ENCODE measurements around the gene SEC24B. TPM values are rescaled to one million over a fixed set of nuclear protein-coding genes. Genes with fewer than 3 reads are reported as not detected.
"Not testable (repeated sequence)": the region's sequence is repeated elsewhere in the genome, so short reads cannot be mapped to it uniquely, and the experiment has no call there.

The SEC24B gene
- total RNA-seq, 1 experiment from 2014 or later: 17.6 TPM

DNA sequence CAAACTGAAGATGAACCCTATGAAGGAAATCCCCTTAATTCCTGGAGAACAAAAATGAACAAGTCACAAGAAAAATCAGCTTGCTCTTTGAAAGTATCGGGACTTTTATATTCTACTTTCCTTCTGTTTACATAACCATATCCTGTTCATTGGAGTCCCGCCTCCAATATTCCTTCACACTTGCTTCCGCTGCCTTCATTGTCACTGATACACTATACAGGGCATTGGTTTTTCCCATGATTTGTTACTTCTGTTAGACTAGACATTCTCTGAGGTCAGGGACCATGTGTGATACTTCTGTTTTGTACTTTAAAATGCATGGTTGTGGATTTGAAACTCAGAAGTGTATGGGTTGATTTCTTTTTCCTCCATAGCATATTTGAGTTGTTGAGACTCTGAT is 145.2 kb downstream of the SEC24B start:
- Histone ChIP-seq H3K4me1 (ENCODE audit: control insufficient read depth, insufficient read depth, low read length) (no peaks in the 10 kb centered on the region), H3K9me3 (ENCODE audit: control insufficient read depth, insufficient read depth, low read depth, low read length) (no peaks in the 10 kb centered on the region), H3K36me3 (ENCODE audit: control insufficient read depth, insufficient read depth, low read length) (no peaks in the 10 kb centered on the region), H3K27ac (ENCODE audit: low read length) (no peak overlapping the region), H3K4me3 (ENCODE audit: low read depth in 2 of 2, low read length in 2 of 2) (no peak overlapping the region), H3K27me3 (ENCODE audit: control insufficient read depth, insufficient read depth, low read length) (no peaks in the 10 kb centered on the region)
- TF ChIP-seq TCF7L2 (IDR thresholded peaks at IDR 0.05; ENCODE audit: low read depth, low read length) (no peak), POLR2AphosphoS5 (IDR thresholded peaks at IDR 0.05; ENCODE audit: low read depth, low read length) (no peak), SIN3A (IDR thresholded peaks at IDR 0.05; ENCODE audit: borderline replicate concordance, insufficient read depth, low read depth, low read length) (no peak)
- TF ChIP-seq, protein P1, sequence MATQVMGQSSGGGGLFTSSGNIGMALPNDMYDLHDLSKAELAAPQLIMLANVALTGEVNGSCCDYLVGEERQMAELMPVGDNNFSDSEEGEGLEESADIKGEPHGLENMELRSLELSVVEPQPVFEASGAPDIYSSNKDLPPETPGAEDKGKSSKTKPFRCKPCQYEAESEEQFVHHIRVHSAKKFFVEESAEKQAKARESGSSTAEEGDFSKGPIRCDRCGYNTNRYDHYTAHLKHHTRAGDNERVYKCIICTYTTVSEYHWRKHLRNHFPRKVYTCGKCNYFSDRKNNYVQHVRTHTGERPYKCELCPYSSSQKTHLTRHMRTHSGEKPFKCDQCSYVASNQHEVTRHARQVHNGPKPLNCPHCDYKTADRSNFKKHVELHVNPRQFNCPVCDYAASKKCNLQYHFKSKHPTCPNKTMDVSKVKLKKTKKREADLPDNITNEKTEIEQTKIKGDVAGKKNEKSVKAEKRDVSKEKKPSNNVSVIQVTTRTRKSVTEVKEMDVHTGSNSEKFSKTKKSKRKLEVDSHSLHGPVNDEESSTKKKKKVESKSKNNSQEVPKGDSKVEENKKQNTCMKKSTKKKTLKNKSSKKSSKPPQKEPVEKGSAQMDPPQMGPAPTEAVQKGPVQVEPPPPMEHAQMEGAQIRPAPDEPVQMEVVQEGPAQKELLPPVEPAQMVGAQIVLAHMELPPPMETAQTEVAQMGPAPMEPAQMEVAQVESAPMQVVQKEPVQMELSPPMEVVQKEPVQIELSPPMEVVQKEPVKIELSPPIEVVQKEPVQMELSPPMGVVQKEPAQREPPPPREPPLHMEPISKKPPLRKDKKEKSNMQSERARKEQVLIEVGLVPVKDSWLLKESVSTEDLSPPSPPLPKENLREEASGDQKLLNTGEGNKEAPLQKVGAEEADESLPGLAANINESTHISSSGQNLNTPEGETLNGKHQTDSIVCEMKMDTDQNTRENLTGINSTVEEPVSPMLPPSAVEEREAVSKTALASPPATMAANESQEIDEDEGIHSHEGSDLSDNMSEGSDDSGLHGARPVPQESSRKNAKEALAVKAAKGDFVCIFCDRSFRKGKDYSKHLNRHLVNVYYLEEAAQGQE (IDR thresholded peaks at IDR 0.05; ENCODE audit: insufficient read depth in 1 of 2, low read depth in 2 of 2, low read length in 1 of 2): no peak
- TF ChIP-seq, protein P2, sequence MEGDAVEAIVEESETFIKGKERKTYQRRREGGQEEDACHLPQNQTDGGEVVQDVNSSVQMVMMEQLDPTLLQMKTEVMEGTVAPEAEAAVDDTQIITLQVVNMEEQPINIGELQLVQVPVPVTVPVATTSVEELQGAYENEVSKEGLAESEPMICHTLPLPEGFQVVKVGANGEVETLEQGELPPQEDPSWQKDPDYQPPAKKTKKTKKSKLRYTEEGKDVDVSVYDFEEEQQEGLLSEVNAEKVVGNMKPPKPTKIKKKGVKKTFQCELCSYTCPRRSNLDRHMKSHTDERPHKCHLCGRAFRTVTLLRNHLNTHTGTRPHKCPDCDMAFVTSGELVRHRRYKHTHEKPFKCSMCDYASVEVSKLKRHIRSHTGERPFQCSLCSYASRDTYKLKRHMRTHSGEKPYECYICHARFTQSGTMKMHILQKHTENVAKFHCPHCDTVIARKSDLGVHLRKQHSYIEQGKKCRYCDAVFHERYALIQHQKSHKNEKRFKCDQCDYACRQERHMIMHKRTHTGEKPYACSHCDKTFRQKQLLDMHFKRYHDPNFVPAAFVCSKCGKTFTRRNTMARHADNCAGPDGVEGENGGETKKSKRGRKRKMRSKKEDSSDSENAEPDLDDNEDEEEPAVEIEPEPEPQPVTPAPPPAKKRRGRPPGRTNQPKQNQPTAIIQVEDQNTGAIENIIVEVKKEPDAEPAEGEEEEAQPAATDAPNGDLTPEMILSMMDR (IDR thresholded peaks at IDR 0.05): no peak
- intact Hi-C loops (cut with micrococcal nuclease; ENCODE audit: unreplicated experiment): no loop called here
- BruUV-seq (replicated peaks): no TSS peak
- in situ Hi-C loops (cut with HindIII; ENCODE audit: low pct_unique_long_range_greater_than_20kb, low sequenced_read_pairs): no loop called here
- DNase-seq (ENCODE audit: low read depth, low spot score) (no peak), ATAC-seq (no peak)
- CTCF ChIA-PET: no interaction called here
- POLR2A ChIA-PET: no interaction called here

DNA sequence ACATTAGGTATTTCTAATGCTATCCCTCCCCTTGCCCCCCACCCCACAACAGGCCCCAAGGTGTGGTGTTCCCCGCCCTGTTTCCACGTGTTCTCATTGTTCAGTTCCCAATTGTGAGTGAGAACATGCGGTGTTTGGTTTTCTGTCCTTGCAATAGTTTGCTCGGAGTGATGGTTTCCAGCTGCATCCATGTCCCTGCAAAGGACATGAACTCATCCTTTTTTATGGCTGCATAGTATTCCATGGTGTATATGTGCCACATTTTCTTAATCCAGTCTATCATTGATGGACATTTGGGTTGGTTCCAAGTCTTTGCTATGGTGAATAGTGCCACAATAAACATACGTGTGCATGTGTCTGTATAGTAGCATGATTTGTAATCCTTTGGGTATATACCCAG is 146.4 kb downstream of the SEC24B start:
- intact Hi-C loops (cut with micrococcal nuclease; ENCODE audit: unreplicated experiment); H3K4me1 ChIP-seq (ENCODE audit: control insufficient read depth, insufficient read depth, low read length); ATAC-seq; H3K4me3 ChIP-seq (ENCODE audit: low read depth in 2 of 2, low read length in 2 of 2); H3K36me3 ChIP-seq (ENCODE audit: control insufficient read depth, insufficient read depth, low read length); DNase-seq (ENCODE audit: low read depth, low spot score); in situ Hi-C loops (cut with HindIII; ENCODE audit: low pct_unique_long_range_greater_than_20kb, low sequenced_read_pairs); H3K27ac ChIP-seq (ENCODE audit: low read length); POLR2A ChIA-PET; CTCF ChIA-PET; BruUV-seq (replicated peaks); H3K27me3 ChIP-seq (ENCODE audit: control insufficient read depth, insufficient read depth, low read length); H3K9me3 ChIP-seq (ENCODE audit: control insufficient read depth, insufficient read depth, low read depth, low read length): not testable (repeated sequence)

DNA sequence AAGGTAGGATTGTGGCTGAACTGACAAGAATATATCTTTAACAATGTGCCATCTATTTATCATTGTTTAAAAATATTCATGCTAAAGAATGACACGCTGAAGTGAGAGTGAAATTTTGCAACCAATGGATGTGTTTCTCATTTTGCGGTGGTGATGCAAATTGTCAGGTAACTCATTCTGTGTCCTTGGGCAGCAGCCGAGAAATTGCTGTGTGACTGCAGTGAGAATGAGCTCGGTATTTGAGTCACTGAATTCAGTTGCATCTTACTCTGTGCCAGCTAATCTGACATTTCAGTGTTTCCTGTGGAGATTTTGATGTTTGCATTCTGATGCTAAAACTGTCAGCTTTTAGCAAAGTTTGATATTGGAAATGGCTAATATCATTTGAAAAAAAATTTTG is 154.6 kb downstream of the SEC24B start:
- BruUV-seq (replicated peaks): no TSS peak

More for the DNA sequence above, 154.6 kb downstream of the SEC24B start:
- Histone ChIP-seq H3K27ac (ENCODE audit: low read length) (no peak overlapping the region), H3K27me3 (ENCODE audit: control insufficient read depth, insufficient read depth, low read length) (no peaks in the 10 kb centered on the region), H3K9me3 (ENCODE audit: control insufficient read depth, insufficient read depth, low read depth, low read length) (no peaks in the 10 kb centered on the region), H3K36me3 (ENCODE audit: control insufficient read depth, insufficient read depth, low read length) (no peaks in the 10 kb centered on the region), H3K4me3 (ENCODE audit: low read depth in 2 of 2, low read length in 2 of 2) (no peak overlapping the region), H3K4me1 (ENCODE audit: control insufficient read depth, insufficient read depth, low read length) (no peaks in the 10 kb centered on the region)
- intact Hi-C loops (cut with micrococcal nuclease; ENCODE audit: unreplicated experiment): no loop called here
- TF ChIP-seq TCF7L2 (IDR thresholded peaks at IDR 0.05; ENCODE audit: low read depth, low read length) (no peak), SIN3A (IDR thresholded peaks at IDR 0.05; ENCODE audit: borderline replicate concordance, insufficient read depth, low read depth, low read length) (no peak), POLR2AphosphoS5 (IDR thresholded peaks at IDR 0.05; ENCODE audit: low read depth, low read length) (no peak)
- TF ChIP-seq, protein P1 (IDR thresholded peaks at IDR 0.05; ENCODE audit: insufficient read depth in 1 of 2, low read depth in 2 of 2, low read length in 1 of 2): no peak
- TF ChIP-seq, protein P2 (IDR thresholded peaks at IDR 0.05): no peak
- ChIA-PET CTCF (no interaction called here), POLR2A (interaction anchor here (0.5 kb wide), 1 partner anchor 69 kb away, joined by 6 read pairs; no protein-coding TSS in a partner anchor)
- in situ Hi-C loops (cut with HindIII; ENCODE audit: low pct_unique_long_range_greater_than_20kb, low sequenced_read_pairs): no loop called here
- DNase-seq (ENCODE audit: low read depth, low spot score) (no peak), ATAC-seq (no peak)

All from Panc1 (cell line).